AG10803 (cell line): ENCODE data around the gene PSME3IP1.

Experiments used
- DNase-seq: peaks from one replicate; pipeline ENCODE4 v3.0.0; 2010; ENCODE audit warnings: low read depth
- H3K4me3 ChIP-seq: 2 replicates; pipeline ENCODE4 v1.5.1; 2011; ENCODE audit warnings: mild to moderate bottlenecking, low read length, control low read depth
- TF ChIP-seq, protein P1 (sequence below): conservative IDR thresholded peaks from 2 replicates; pipeline ENCODE4 v1.5.1; 2011; ENCODE audit warnings: mild to moderate bottlenecking, low read length, control low read depth, inconsistent platforms

Gene PSME3IP1

DNA sequence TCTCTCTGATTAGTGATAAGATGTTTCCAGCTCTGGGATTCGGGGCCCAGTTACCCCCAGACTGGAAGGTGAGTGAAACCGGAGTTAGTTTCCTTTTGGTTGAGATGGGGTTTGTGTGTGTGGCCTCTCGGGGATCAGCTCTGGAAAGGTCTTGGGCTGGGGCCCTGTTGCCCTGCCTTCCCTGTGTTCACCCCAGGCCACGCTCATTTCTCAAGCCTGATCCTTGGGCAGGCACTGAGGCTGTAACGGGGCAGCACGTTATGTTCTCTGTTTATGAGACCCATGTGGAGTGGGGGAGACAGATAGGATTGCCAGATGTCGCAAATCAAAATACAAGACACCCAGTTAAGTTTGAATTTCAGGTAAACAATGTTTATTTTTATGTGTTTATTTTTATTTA lies 58.0 kb downstream of the PSME3IP1 start:
- TF ChIP-seq, protein P1, sequence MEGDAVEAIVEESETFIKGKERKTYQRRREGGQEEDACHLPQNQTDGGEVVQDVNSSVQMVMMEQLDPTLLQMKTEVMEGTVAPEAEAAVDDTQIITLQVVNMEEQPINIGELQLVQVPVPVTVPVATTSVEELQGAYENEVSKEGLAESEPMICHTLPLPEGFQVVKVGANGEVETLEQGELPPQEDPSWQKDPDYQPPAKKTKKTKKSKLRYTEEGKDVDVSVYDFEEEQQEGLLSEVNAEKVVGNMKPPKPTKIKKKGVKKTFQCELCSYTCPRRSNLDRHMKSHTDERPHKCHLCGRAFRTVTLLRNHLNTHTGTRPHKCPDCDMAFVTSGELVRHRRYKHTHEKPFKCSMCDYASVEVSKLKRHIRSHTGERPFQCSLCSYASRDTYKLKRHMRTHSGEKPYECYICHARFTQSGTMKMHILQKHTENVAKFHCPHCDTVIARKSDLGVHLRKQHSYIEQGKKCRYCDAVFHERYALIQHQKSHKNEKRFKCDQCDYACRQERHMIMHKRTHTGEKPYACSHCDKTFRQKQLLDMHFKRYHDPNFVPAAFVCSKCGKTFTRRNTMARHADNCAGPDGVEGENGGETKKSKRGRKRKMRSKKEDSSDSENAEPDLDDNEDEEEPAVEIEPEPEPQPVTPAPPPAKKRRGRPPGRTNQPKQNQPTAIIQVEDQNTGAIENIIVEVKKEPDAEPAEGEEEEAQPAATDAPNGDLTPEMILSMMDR, result no peak
- no peak overlapping the region for H3K4me3 ChIP-seq
- DNase-seq, result no peak

DNA sequence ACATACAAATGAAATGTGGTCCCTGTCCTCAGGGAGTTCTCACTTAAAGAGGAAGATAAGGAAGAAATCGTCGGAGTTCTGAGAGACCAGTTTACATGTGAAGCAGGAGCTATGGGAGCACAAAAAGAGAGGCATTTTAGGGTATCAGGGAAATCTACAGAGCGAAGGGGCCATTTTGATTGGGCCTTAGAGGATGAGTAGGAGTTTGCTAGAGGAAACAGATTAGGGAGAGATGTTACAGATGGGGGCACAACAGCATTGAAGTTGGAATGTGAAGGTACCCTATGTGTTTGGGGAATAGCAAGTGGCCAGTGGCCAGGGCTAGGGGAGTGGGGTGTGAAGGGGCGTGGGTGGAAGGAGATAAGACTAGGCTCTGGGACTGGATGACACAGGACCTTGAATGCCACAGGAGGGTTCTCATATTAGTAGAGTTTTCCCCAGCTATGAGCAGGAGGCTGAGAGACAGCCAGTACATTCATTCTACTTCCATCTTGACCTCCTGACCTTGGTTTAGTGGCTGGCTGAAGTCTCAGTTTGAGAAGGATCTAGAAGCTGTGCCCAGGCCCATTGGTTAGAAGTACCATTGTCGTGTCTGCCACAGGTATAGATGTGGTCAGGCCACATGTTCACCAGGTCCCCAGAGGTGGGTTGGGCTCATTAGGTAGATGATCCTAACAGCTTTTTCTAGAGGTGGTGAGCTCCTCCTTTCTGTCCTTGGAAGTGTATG lies 58.6 kb downstream of the PSME3IP1 start:
- no peak overlapping the region for H3K4me3 ChIP-seq
- TF ChIP-seq, protein P1, result no peak
- DNase-seq, result no peak

DNA sequence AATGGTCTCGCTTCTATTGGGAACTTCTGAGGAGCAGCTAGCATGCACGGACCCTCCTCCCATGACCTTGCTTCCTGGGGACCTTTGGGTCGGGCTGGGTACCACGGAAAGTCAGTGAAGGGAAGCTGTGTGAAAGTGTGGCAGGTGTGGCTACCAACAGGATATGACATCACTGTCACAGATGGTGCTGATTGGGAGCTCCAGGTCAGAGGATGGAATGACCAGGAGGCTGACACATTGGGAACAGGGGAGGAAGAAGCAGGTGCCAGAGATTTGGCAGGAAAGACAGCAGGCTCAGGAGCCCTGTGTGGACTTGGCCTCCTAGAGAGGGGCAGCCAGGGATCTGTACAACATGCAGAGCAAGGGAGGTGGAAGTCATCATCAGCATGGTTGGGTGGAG lies 59.4 kb downstream of the PSME3IP1 start:
- no peak for DNase-seq
- TF ChIP-seq, protein P1, result no peak
- no peak overlapping the region for H3K4me3 ChIP-seq

DNA sequence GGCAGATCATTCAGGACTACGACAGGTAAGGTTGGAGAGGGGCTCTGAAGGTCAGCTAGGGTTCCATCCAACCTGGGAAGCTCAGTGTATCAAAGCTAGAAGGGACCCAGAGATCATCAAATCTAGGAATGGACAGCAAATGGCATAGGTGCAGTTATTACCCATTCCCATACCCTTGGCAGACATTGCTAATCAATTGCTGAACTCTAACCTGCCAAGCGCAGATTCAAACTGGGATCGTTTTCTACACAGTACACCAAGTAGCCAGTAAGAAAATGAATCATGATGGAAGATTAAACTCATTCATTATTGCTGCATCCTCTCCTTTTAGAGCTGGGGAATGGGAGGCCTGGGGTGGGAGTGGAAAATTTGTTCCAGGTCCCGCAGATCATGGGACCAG lies 59.9 kb downstream of the PSME3IP1 start:
- H3K4me3 ChIP-seq, result no peak overlapping the region
- TF ChIP-seq, protein P1, result no peak
- no peak for DNase-seq

DNA sequence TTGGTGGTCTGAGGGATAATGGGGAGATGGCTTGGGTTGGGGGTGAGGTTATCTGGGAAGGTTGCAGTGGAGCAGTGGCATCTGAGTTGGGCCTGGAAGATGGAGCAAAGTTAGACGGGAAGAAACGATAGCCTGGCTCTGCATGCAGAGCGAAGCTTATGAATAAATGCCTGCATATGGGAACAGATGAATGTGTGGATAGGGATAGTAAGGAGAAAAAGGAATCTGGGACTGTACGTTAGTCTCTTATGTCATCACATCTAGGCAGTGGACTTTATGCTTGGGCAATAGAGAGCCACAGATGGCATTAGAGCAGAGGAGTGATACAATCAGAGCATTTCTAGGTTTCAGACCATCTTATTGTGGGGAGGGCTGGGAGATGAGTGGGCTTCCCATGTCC lies 60.5 kb downstream of the PSME3IP1 start:
- H3K4me3 ChIP-seq, result no peak overlapping the region
- no peak for DNase-seq
- TF ChIP-seq, protein P1, result no peak

DNA sequence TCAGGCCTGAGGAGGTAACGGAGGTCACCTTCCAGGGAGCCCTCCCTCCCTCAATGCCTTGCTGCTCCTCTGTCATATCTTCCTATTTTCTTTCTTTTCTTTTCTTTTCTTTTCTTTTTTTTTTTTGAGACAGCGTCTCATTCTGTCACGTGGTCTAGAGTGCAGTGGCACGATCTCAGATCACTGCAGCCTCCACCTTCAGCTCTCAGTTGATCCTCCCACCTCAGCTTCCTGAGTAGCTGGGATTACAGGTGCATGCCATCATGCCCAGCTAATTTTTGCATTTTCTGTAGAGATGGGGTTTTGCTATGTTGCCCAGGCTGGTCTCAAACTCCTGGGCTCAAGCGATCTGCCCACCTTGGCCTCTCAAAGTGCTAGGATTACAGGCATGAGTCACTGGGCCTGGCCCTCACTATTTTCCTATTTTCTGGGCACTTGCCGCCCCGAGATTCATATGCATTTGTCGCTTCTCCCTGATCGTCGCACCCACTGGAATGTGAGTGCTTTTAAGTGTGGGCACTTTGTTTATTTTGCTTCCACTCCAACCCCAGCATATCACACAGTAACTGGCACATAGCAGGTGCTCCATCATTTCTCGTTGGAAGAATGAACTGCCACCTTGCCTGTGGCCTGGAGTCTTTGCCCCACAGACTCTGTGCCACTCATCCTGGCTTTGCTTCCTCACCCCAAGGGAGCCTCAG lies 61.7 kb downstream of the PSME3IP1 start:
- H3K4me3 ChIP-seq, result no peak overlapping the region
- no peak for DNase-seq
- TF ChIP-seq, protein P1, result no peak
